ENCODE measurements around the gene C1orf122.

GRCh38 chr1:37776946-37777516 is 30.6 kb upstream of the C1orf122 start:
- TF ChIP-seq GATA2 (IDR thresholded peaks at IDR 0.05; ENCODE audit: low read depth, low read length) (no peak), GATA3 (IDR thresholded peaks at IDR 0.05; ENCODE audit: low read depth, low read length) (no peak)
